HL-60 (cell line): Measurements from ENCODE around the gene LTB4R2.

Source experiments
- CTCF ChIP-seq: IDR thresholded peaks from one replicate; pipeline ENCODE4 v1.5.1; 2011; ENCODE audit warnings: low read length, control low read depth, inconsistent platforms; ENCODE audit not compliant: insufficient read depth
- POLR2AphosphoS5 ChIP-seq: IDR thresholded peaks from 2 replicates; pipeline ENCODE4 v1.6.1; 2012; ENCODE audit warnings: low read depth

DNA sequence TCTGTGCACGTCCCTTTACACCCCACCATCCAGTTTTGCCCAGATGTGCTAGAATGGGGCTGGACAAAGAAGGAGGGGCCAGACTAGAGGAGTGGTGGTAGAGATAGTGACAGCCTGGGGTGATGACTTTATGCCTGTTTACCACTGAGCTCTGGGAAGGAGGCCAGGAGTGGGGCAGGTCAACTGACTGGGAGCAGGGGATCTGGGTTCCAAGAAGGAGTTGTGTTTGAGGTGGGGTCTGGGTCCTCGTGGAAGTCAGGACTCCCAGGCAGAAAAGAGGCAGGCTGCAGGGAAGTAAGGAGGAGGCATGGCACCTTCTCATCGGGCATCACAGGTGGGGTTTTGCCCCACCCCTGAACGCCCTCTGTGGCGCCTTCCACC lies 315 bp downstream of the LTB4R2 start:
- no peak for TF ChIP-seq CTCF
- no peak for TF ChIP-seq POLR2AphosphoS5
